ELR (cell line): ENCODE data around the gene KLK14.

Experiments
- DNase-seq: peaks from one replicate; pipeline ENCODE4 v3.0.0-alpha.2; 2015; ENCODE audit warnings: low read depth

The KLK14 gene, protein sequence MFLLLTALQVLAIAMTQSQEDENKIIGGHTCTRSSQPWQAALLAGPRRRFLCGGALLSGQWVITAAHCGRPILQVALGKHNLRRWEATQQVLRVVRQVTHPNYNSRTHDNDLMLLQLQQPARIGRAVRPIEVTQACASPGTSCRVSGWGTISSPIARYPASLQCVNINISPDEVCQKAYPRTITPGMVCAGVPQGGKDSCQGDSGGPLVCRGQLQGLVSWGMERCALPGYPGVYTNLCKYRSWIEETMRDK

DNA sequence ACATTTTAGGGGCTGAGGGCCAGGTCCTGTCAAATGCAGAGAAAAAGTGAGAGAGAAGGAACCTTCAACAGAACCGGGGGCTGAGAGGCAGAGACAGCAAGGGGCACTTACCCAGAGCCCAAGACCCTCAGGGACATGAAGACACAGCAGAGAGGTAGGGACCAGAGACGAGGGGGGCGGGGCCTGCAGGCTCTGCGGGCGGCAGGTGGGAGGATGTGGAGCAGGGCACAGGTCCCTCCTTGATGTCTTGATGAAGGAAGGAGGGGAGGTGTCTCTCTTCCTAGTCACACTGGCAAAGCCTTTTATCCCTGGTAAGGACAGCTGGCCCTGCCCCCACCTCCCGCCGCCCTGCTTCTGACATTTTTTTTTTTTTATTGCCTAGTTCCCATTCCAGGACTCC lies at the start of gene KLK14:
KLK14 (minus strand) TSS at position 277 of the 400 bp plus-strand sequence; CDS start at position 4, 273 bp downstream.
- DNase-seq = no peak

GRCh38 chr19:51131780-51132680 lies 49.3 kb upstream of the KLK14 start:
- DNase-seq = peak; percentile 5

DNA sequence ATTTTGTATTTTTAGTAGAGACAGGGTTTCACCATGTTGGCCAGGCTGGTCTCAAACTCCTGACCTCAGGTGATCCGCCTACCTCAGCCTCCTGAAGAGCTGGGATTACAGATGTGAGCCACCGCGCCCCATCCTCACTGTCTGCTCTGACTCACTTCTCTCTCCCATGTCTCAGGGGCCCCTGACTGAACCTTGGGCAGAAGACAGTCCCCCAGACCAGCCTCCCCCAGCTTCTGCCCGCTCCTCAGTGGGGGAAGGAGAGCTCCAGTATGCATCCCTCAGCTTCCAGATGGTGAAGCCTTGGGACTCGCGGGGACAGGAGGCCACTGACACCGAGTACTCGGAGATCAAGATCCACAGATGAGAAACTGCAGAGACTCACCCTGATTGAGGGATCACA lies 47.0 kb upstream of the KLK14 start:
- DNase-seq = no peak

DNA sequence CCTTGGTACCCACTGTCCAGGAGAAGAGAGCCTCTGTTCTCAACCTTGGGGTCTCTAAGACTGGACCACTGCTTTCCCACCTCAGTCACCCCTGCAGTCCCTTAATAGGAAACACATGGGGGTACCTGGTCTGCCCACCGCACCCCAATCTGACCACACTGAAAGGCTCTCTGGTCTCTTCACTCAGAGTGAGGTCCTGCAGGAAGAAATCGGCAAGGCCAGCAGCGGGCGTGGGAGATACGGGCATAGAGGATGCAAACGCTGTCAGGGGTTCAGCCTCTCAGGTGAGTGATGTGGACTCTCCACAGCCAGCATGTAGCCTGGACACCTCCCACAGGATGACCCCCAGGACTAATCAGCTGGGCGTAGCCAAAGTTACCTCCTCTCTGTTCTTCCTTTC lies 45.5 kb upstream of the KLK14 start:
- DNase-seq = no peak

DNA sequence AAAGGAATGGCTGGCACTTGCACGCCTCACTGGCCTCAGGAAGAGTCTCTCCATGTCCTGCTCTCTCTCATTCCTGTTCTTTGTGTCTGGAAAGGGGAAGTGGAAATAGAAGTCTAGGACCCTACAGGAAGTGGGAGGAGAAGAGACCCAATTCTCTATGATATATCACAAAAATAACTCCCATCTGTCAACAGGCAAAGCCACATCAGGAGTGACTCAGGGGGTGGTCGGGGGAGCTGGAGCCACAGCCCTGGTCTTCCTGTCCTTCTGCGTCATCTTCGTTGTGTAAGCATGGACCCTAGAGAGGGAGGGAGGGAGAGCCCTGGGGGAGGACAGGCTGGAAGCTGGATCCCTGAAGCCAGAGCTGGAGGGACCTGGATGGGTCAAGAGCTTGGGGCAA lies 45.1 kb upstream of the KLK14 start:
- peak; percentile 61 for DNase-seq

DNA sequence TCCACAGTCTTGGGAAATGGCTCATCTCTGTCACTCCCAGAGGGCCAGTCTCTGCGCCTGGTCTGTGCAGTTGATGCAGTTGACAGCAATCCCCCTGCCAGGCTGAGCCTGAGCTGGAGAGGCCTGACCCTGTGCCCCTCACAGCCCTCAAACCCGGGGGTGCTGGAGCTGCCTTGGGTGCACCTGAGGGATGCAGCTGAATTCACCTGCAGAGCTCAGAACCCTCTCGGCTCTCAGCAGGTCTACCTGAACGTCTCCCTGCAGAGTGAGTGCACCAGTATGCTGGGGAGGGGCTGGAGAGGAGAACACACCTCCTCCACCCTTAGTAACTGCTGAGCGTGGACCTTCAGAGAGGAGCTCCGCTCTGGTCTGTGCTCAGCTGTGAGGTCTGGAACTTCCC lies 44.3 kb upstream of the KLK14 start:
- DNase-seq = no peak

GRCh38 chr19:51125421-51126075 lies 42.9 kb upstream of the KLK14 start:
- no peak for DNase-seq

GRCh38 chr19:51124729-51125128 lies 42.0 kb upstream of the KLK14 start, which contains the start of gene SIGLEC9:
SIGLEC9 (plus strand) TSS chr19:51124906; CDS start chr19:51124975, 69 bp downstream.
- no peak for DNase-seq

DNA sequence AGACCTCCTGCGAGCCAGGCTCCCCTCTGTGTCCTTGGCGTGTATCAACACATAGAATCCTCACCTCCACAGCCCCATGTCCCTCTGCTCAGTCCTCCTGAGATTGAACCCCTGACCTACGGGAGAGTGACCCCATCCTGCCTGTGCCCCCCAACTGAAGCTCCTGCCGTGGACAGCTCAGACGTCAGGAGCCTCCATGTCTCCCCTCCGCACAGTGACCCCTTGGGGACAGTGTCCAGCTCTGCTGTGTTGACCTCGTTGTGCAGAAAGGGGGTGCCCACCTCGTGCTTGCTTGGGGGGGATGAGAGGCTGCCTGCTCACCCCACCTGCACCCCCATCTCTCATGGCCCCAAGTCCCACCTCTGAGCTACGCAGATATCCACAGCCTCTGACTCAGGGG lies 41.5 kb upstream of the KLK14 start:
- no peak for DNase-seq

- no peak for DNase-seq
These were observed 41.1 kb upstream of the KLK14 start for GRCh38 chr19:51123802-51124201.

GRCh38 chr19:51123381-51123800 lies 40.7 kb upstream of the KLK14 start:
- no peak for DNase-seq

- peak; percentile 41 for DNase-seq
These were observed 39.7 kb upstream of the KLK14 start for GRCh38 chr19:51122112-51122981.

DNA sequence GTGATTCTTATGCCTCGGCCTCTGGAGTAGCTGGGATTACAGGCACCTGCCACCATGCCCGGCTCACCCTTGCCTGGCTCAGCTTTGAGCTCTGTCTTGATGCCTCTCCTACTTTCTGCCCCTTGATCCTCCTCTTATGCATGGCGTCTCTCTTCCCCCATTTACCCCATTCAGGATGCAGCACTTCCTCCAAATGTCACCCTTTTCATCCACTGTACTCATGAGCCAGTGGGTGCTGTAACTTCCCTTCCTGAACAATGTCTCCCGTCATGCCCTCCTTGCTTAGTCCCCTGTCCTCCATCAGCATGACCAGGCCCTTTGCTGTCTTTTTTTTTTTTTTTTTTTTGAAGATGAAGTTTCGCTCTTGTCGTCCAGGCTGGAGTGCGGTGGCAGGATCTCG lies 38.6 kb upstream of the KLK14 start:
- DNase-seq = no peak

DNA sequence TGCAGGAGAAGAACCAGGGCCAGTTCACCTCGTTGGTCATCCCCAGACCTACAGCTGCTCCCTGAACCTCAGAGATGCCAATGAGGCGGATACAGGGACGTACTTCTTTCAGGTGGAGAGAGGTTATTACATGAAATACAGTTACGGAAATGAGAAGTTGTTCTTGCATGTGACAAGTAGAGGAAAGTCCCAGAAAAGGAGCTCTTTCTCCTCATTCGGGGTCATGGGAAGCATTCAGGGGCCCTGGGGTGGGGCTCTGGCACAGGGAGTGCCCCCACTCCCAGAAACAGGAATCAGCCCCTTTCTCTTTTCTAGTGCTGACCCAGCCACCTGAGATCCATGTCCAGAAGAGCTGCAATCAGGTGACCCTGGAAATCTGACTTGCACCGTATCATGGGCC lies 37.5 kb upstream of the KLK14 start:
- DNase-seq = no peak

GRCh38 chr19:51119611-51120010 lies 36.9 kb upstream of the KLK14 start:
- DNase-seq = no peak

DNA sequence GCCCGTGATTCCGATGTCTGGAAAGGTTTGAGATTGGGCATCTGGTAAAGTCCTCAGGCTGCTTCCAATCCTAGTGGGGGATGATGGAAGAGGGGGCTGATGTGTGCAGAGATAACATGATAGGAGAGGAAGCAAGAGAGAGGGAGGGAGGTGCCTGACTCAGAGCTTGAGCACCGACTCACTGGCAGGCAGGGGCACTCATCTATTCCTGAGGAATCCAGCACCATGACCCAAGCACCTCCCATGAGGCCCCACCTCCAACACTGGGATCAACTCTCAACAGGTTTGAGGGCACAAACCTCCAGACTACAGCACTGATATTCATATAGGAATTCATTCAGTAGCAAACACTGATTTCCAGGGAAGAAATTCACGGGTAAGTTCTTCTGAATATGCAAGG lies 36.4 kb upstream of the KLK14 start:
- peak; percentile 37 for DNase-seq

DNA sequence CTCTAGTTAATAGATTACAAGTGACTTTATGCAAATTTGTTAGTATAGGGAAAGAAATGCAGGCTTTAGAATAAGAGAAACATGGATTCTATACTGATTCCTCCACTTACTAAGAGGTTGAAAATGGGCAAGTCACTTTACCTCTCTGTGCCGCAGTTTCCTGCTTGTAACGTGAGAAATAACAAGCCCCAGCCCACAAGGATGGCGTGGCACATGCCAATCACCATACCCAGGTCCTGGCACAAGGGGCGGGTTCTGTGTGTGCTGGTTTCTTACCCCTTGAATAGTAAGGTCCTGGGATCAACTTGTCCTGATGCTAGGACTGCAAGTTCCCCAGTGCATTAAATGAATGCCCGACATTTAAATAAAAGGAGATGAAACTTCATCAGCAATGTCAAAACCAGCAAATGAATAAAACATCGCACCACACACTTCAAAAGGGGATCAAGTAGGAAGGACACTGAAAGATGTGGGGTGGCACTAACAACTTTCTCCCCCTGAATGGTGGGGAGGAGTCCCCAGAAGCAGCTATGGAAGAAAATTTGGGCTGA lies 34.1 kb upstream of the KLK14 start:
- no peak for DNase-seq

DNA sequence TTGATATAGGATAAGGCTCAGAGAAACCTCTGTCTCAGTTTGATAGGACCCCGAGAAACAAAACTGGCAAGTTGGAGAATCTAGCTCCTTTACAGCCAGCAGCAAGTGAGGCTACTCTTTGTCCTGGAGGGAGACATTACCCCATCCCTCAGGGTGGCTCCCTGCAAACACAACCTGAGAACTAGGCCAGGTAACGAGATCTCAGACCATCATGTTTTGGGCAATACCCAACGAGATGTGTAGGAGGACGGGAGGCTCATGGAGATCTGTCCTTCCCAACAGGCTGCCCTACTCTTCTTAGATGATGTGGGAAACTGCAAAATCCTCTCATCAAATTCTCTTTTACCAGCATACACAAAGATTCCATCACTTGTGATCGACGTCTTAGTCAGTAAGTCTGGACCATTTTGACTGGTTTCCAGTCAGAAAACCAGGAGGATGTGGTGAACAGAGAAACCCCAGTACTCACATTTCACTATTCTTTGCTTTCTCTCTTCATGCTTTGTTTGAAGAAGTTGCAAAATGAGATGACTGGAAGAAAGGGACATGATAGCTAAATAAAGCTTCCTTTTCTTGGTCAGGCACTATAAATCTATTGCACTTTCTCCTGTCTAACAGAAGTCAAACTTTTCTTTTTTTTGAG lies 31.5 kb upstream of the KLK14 start:
- no peak for DNase-seq

DNA sequence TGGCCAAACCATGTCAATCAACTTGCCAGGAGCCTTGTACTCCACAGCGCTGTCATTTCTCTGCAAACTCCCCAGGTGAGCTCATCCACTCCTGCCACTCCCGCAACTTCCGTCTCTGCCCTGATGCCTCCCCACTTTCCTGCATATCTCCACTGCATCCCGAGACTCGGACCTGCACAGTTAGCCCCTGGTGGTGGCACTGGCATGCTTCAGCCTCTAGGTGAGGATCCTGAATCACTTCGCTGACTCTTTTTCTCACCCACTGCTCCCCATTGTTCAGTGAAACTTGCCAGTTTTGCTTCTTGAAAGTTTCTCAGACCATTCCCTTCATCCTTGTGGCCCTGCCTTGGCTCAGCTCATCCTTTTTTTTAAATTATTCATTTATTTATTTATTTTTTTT lies 28.9 kb upstream of the KLK14 start:
- DNase-seq = peak; percentile 30

DNA sequence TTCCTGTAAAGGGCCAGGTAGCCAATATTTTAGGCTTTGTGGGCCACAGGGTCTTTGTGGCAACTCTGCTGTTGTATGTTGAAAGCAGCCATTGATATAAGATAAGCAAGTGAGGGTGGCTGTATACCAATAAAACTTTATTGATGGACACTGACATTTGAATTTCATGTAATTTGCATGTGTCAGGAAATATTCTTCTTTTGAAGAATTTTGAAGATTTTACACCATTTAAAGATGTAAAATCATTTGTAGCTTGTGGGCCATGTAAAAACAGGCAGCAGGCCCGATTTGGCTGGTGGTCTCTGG lies 27.9 kb upstream of the KLK14 start:
- DNase-seq = no peak

DNA sequence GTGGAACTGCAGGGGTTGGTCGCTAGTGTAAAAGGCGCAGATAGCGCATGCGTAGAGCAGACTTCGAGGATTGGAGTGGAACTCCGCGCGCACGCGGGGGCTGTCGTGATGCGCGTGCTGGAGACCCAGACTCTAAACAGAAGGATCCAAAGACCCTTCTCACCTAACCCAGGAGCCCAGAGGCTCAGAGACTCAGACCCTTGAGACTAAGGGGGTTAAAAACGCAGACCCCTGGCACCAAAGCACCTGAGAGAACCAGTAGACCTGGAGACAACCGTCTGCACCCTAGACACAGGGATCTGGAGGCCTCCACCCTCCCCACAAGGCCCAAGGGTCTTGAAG lies 26.1 kb upstream of the KLK14 start:
- no peak for DNase-seq
